IMR-90 (cell line): ENCODE data around the gene MIER2. TPM values are rescaled to one million over a fixed set of nuclear protein-coding genes. Genes with fewer than 3 reads are reported as not detected.

Experiments used
- ATAC-seq: fragments of 200-7000 bp; cut with Tn5 transposase; 2 replicates; pipeline ENCODE4 v1.9.1; 2020; ENCODE audit warnings: low read depth, mild to moderate bottlenecking, moderate library complexity
- BruUV-seq: library from RNA; stranded (reverse); fragments of 400-500 nt; replicated peaks from 2 replicates; lab custom pipeline; 2021; lab: Mats Ljungman, UMichigan
- CTCF ChIA-PET: fragments of 300-600 bp; formaldehyde crosslinking; extraction: SDS; loops from one replicate; lab custom pipeline; 2021; ENCODE audit warnings: antibody characterized with exemption; lab: Yijun Ruan, JAX
- POLR2A ChIA-PET: fragments of 300-600 bp; sonication (Branson Sonifier 250); formaldehyde crosslinking; loops from one replicate; lab custom pipeline; 2022; ENCODE audit warnings: antibody characterized with exemption; ENCODE audit not compliant: unreplicated experiment; lab: Charles Lee
- DNase-seq: peaks from one replicate; pipeline ENCODE4 v3.0.0; 2013
- H2AFZ ChIP-seq: replicated peaks from 2 replicates; pipeline ENCODE3; 2013; ENCODE audit warnings: low read length, mild to moderate bottlenecking; ENCODE audit not compliant: poor library complexity
- H2AK5ac ChIP-seq: 2 replicates; pipeline ENCODE4 v1.6.1; 2013; ENCODE audit warnings: low read depth, low read length, inconsistent platforms
- H2AK9ac ChIP-seq: replicated peaks from 2 replicates; pipeline ENCODE3; 2013; ENCODE audit warnings: mild to moderate bottlenecking, low read depth, low read length, moderate library complexity; ENCODE audit not compliant: poor library complexity
- H2BK120ac ChIP-seq: 2 replicates; pipeline ENCODE4 v1.6.1; 2013; ENCODE audit warnings: low read depth, low read length, inconsistent platforms
- H2BK15ac ChIP-seq: 3 replicates; pipeline ENCODE4 v1.6.1; 2013; ENCODE audit warnings: low read depth, low read length, inconsistent platforms
- H2BK20ac ChIP-seq: 2 replicates; pipeline ENCODE4 v1.6.1; 2013; ENCODE audit warnings: low read depth, mild to moderate bottlenecking, inconsistent platforms, low read length, moderate library complexity
- H2BK5ac ChIP-seq: 2 replicates; pipeline ENCODE4 v1.6.1; 2013; ENCODE audit warnings: mild to moderate bottlenecking, low read depth, low read length, inconsistent platforms; ENCODE audit not compliant: poor library complexity, severe bottlenecking
- H3K14ac ChIP-seq: replicated peaks from 2 replicates; pipeline ENCODE4 v1.6.1; 2013; ENCODE audit warnings: low read depth, low read length, inconsistent platforms
- H3K18ac ChIP-seq: 2 replicates; pipeline ENCODE4 v1.6.1; 2013; ENCODE audit warnings: low read depth, low read length, control low read depth
- H3K23ac ChIP-seq: 2 replicates; pipeline ENCODE4 v1.6.1; 2013; ENCODE audit warnings: low read depth, low read length, inconsistent platforms
- H3K27ac ChIP-seq: 2 replicates; pipeline ENCODE4 v1.5.1; 2013; ENCODE audit warnings: mild to moderate bottlenecking, control low read depth, low read length; ENCODE audit not compliant: insufficient read depth
- H3K27me3 ChIP-seq: 2 replicates; pipeline ENCODE4 v1.6.1; 2013; ENCODE audit warnings: low read length; ENCODE audit not compliant: control insufficient read depth, insufficient read depth
- H3K36me3 ChIP-seq: 2 replicates; pipeline ENCODE4 v1.6.1; 2013; ENCODE audit warnings: low read length, mixed read lengths; ENCODE audit not compliant: control insufficient read depth, insufficient read depth
- H3K4ac ChIP-seq: 2 replicates; pipeline ENCODE4 v1.6.1; 2013; ENCODE audit warnings: low read depth, low read length, inconsistent platforms
- H3K4me1 ChIP-seq: 2 replicates; pipeline ENCODE4 v1.6.1; 2013; ENCODE audit warnings: low read length, mixed read lengths; ENCODE audit not compliant: control insufficient read depth, insufficient read depth
- H3K4me2 ChIP-seq: 2 replicates; pipeline ENCODE4 v1.6.1; 2013; ENCODE audit warnings: low read depth, mild to moderate bottlenecking, control low read depth, low read length, moderate library complexity
- H3K4me3 ChIP-seq: 2 replicates; pipeline ENCODE4 v1.5.1; 2013; ENCODE audit warnings: low read depth, mild to moderate bottlenecking, control low read depth, low read length, moderate library complexity; ENCODE audit not compliant: insufficient read depth
- H3K56ac ChIP-seq: 2 replicates; pipeline ENCODE4 v1.6.1; 2013; ENCODE audit warnings: low read length, inconsistent platforms; ENCODE audit not compliant: insufficient read depth; ENCODE audit errors: extremely low read depth
- H3K79me1 ChIP-seq, 2 experiments: 2 replicates each; pipeline ENCODE4 v1.6.1; 2013; ENCODE audit warnings: low read length in 2 of 2, inconsistent platforms in 1 of 2, low read depth in 1 of 2
- H3K9ac ChIP-seq: 2 replicates; pipeline ENCODE4 v1.6.1; 2013; ENCODE audit warnings: low read depth, low read length, control low read depth
- H3K9me1 ChIP-seq: 2 replicates; pipeline ENCODE4 v1.6.1; 2013; ENCODE audit warnings: low read length, inconsistent platforms; ENCODE audit not compliant: insufficient read depth
- H3K9me3 ChIP-seq: 2 replicates; pipeline ENCODE4 v1.6.1; 2013; ENCODE audit warnings: low read length; ENCODE audit not compliant: control insufficient read depth, insufficient read depth
- H4K20me1 ChIP-seq: 2 replicates; pipeline ENCODE4 v1.6.1; 2013; ENCODE audit warnings: low read length, inconsistent platforms; ENCODE audit not compliant: insufficient read depth
- H4K5ac ChIP-seq: 2 replicates; pipeline ENCODE4 v1.6.1; 2013; ENCODE audit warnings: mild to moderate bottlenecking, low read depth, low read length, control low read depth
- H4K8ac ChIP-seq, 2 experiments: 2 replicates each; pipeline ENCODE4 v1.6.1; 2013; ENCODE audit warnings: low read depth in 2 of 2, low read length in 2 of 2, control low read depth in 1 of 2, inconsistent platforms in 1 of 2
- H4K91ac ChIP-seq: 2 replicates; pipeline ENCODE4 v1.6.1; 2013; ENCODE audit warnings: low read depth, low read length, inconsistent platforms; ENCODE audit not compliant: insufficient read depth
- BHLHE40 ChIP-seq: fragments of 150-350 bp; IDR thresholded peaks from 2 replicates; pipeline ENCODE4 v1.6.1; 2016; ENCODE audit warnings: mild to moderate bottlenecking, low read depth, low read length
- CEBPB ChIP-seq: IDR thresholded peaks from 2 replicates; pipeline ENCODE4 v1.6.1; 2012; ENCODE audit warnings: low read depth, low read length, improper control_type of control experiment
- FOS ChIP-seq: fragments of 150-350 bp; IDR thresholded peaks from 2 replicates; pipeline ENCODE4 v1.6.1; 2016; ENCODE audit warnings: low read depth, low read length
- MAZ ChIP-seq: IDR thresholded peaks from 2 replicates; pipeline ENCODE4 v1.6.1; 2012; ENCODE audit warnings: low read depth, mild to moderate bottlenecking, low read length, improper control_type of control experiment, moderate library complexity, borderline replicate concordance
- MXI1 ChIP-seq: IDR thresholded peaks from 2 replicates; pipeline ENCODE4 v1.6.1; 2012; ENCODE audit warnings: low read depth, mild to moderate bottlenecking, low read length, moderate library complexity, borderline replicate concordance
- NFE2L2 ChIP-seq: fragments of 150-350 bp; IDR thresholded peaks from 2 replicates; pipeline ENCODE4 v1.6.1; 2016; ENCODE audit warnings: low read depth, mild to moderate bottlenecking, low read length
- POLR2A ChIP-seq: IDR thresholded peaks from 2 replicates; pipeline ENCODE4 v1.6.1; 2012; ENCODE audit warnings: mild to moderate bottlenecking, low read depth, low read length
- RAD21 ChIP-seq: IDR thresholded peaks from 2 replicates; pipeline ENCODE4 v1.6.1; 2012; ENCODE audit warnings: low read length, improper control_type of control experiment
- SMC3 ChIP-seq: fragments of 150-350 bp; IDR thresholded peaks from 2 replicates; pipeline ENCODE4 v1.6.1; 2016; ENCODE audit warnings: low read depth, mild to moderate bottlenecking, antibody characterized with exemption, low read length, moderate library complexity
- WGBS, 2 experiments: methylation state at CpG; one replicate each; pipeline versions ENCODE4 v1.1.5 to v1.1.7; 2013; ENCODE audit warnings: missing lambda C conversion rate in 2 of 2; ENCODE audit not compliant: insufficient read length in 1 of 2; ENCODE audit errors: extremely low coverage in 2 of 2; 5-methylcytosine and 5-hydroxymethylcytosine counted together
- dilution Hi-C: fragments of 300-500 bp; cut with HindIII; formaldehyde crosslinking; loops from one replicate; pipeline ENCODE4 v1.14.3; 2018; ENCODE audit warnings: low sequenced_read_pairs; ENCODE audit not compliant: unreplicated experiment
- in situ Hi-C: fragments of 300-500 bp; cut with MboI; formaldehyde crosslinking; loops from 3 replicates; pipeline ENCODE4 v1.14.3; 2019; ENCODE audit warnings: low sequenced_read_pairs, inconsistent platforms, mixed read lengths
- intact Hi-C: fragments of 100-400 bp; cut with micrococcal nuclease; formaldehyde crosslinking; loops from 2 replicates; pipeline ENCODE4 v1.10.0; 2022
- polyA plus RNA-seq, 3 experiments: library from polyadenylated mRNA; depleted of rRNA; stranded (reverse); fragments of >200 nt; gene quantifications; 2 replicates each; pipeline ENCODE4 v1.2.3, GENCODE V29; 2012; ENCODE audit warnings: low replicate concordance in 1 of 3
- total RNA-seq: library from RNA; depleted of rRNA; stranded (reverse); fragments of >200 nt; gene quantifications from 2 replicates; pipeline ENCODE4 v1.2.3, GENCODE V29; 2012
- TF ChIP-seq, protein P1 (sequence below): fragments of 150-350 bp; IDR thresholded peaks from 2 replicates; pipeline ENCODE4 v1.6.1; 2016; ENCODE audit warnings: low read depth, mild to moderate bottlenecking, low read length, moderate library complexity, borderline replicate concordance
- TF ChIP-seq, protein P2 (sequence below): fragments of 150-350 bp; IDR thresholded peaks from 2 replicates; pipeline ENCODE4 v1.6.1; 2017; ENCODE audit warnings: mild to moderate bottlenecking, antibody characterized with exemption, low read length, low read depth
- TF ChIP-seq, protein P3 (sequence below): conservative IDR thresholded peaks from 2 replicates; pipeline ENCODE4 v1.5.1; 2012; ENCODE audit warnings: mild to moderate bottlenecking, low read depth, low read length, improper control_type of control experiment

MIER2 gene
- total and polyA plus RNA-seq, 2 of the 4 experiments (the other 2 are of a cell fraction), result 28.0 to 28.4 TPM

DNA sequence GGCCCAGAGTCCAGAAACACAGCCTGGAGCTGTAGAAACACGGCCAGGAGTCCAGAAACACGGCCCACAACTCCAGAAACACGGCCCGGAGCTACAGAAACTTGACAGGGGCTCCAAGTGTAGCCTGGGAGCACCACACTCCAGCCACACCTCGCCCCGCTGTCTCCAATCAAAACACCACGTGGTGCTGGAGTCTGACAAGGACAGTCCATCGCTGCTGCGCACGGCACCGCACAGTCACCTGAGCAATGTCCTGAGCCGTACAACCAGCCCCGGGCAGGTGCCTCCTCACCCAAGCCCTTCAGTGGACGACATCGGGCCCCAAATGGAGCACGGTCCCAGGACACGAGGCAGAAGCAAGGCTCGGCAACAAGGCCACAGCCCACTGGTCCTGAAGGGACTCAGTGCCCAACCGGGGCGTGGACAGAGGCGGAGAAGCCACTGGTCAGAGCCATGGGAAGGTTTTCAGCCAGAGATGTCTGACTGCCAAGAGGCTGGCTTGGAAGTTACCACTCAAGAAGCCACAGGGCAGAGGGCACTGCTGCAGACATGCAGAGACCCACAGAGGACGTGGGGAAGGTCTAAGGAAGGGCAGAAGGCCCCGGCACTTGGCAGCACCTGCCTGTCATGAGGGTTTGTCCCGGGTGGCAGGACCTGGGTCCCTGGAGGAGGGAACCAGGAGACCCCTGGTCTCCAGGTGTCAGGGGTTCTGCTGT is 33.7 kb downstream of the MIER2 start:
- no peaks in the 10 kb centered on the region for H3K9me3 ChIP-seq
- no peak overlapping the region for H2BK15ac ChIP-seq
- CTCF ChIA-PET, result no interaction called here
- H3K56ac ChIP-seq, result no peak overlapping the region
- H2BK20ac ChIP-seq, result no peak overlapping the region
- H2AK9ac ChIP-seq, result peak overlapping the region; percentile 24
- WGBS, 2 experiments, result 94% methylated on average over 17 of the region's 24 CpGs; no CpG with 5 or more reads in 1 of the 2 experiments
- H3K18ac ChIP-seq, result no peak overlapping the region
- BruUV-seq, result no TSS peak
- TF ChIP-seq, protein P1, sequence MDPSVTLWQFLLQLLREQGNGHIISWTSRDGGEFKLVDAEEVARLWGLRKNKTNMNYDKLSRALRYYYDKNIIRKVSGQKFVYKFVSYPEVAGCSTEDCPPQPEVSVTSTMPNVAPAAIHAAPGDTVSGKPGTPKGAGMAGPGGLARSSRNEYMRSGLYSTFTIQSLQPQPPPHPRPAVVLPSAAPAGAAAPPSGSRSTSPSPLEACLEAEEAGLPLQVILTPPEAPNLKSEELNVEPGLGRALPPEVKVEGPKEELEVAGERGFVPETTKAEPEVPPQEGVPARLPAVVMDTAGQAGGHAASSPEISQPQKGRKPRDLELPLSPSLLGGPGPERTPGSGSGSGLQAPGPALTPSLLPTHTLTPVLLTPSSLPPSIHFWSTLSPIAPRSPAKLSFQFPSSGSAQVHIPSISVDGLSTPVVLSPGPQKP, result no peak
- TF ChIP-seq MXI1 (no peak), CEBPB (no peak), BHLHE40 (no peak), NFE2L2 (no peak), RAD21 (no peak), FOS (no peak), POLR2A (no peak), SMC3 (no peak), MAZ (no peak)
- TF ChIP-seq, protein P2, sequence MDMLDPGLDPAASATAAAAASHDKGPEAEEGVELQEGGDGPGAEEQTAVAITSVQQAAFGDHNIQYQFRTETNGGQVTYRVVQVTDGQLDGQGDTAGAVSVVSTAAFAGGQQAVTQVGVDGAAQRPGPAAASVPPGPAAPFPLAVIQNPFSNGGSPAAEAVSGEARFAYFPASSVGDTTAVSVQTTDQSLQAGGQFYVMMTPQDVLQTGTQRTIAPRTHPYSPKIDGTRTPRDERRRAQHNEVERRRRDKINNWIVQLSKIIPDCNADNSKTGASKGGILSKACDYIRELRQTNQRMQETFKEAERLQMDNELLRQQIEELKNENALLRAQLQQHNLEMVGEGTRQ, result no peak
- TF ChIP-seq, protein P3, sequence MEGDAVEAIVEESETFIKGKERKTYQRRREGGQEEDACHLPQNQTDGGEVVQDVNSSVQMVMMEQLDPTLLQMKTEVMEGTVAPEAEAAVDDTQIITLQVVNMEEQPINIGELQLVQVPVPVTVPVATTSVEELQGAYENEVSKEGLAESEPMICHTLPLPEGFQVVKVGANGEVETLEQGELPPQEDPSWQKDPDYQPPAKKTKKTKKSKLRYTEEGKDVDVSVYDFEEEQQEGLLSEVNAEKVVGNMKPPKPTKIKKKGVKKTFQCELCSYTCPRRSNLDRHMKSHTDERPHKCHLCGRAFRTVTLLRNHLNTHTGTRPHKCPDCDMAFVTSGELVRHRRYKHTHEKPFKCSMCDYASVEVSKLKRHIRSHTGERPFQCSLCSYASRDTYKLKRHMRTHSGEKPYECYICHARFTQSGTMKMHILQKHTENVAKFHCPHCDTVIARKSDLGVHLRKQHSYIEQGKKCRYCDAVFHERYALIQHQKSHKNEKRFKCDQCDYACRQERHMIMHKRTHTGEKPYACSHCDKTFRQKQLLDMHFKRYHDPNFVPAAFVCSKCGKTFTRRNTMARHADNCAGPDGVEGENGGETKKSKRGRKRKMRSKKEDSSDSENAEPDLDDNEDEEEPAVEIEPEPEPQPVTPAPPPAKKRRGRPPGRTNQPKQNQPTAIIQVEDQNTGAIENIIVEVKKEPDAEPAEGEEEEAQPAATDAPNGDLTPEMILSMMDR, result no peak
- no peak for ATAC-seq
- H4K8ac ChIP-seq, result no peak overlapping the region
- POLR2A ChIA-PET, result no interaction called here
- no peak overlapping the region for H3K27ac ChIP-seq
- no peak overlapping the region for H3K4me2 ChIP-seq
- no peak overlapping the region for H3K4ac ChIP-seq
- peaks cover 68% of the 10 kb centered on the region for H3K36me3 ChIP-seq
- peaks cover 53% of the 10 kb centered on the region for H4K20me1 ChIP-seq
- no peak overlapping the region for H2AFZ ChIP-seq
- H4K5ac ChIP-seq, result no peak overlapping the region
- H3K9ac ChIP-seq, result no peak overlapping the region
- no peak for DNase-seq
- no peak overlapping the region for H2BK5ac ChIP-seq
- no peak overlapping the region for H2BK120ac ChIP-seq
- H3K23ac ChIP-seq, result no peak overlapping the region
- intact Hi-C loops (no loop called here), in situ Hi-C loops (no loop called here), dilution Hi-C loops (no loop called here)
- H2AK5ac ChIP-seq, result no peak overlapping the region
- no peaks in the 10 kb centered on the region for H3K27me3 ChIP-seq
- peaks cover 7 to 48% of the 10 kb centered on the region in 2 experiments for H3K79me1 ChIP-seq
- no peak overlapping the region for H3K14ac ChIP-seq
- no peaks in the 10 kb centered on the region for H3K4me1 ChIP-seq
- peaks cover 2% of the 10 kb centered on the region; the same call in 1 of the 2 replicates for H3K9me1 ChIP-seq
- no peak overlapping the region for H3K4me3 ChIP-seq
- H4K91ac ChIP-seq, result no peak overlapping the region
